Activated B cell treated with CpG ODN at 0.5 μM for 24 hours (primary cell): Measurements from ENCODE around the gene GDPGP1. TPM values are rescaled to one million over a fixed set of nuclear protein-coding genes. Genes with fewer than 3 reads are reported as not detected.
"Not testable (repeated sequence)": the region's sequence is repeated elsewhere in the genome, so short reads cannot be mapped to it uniquely, and the experiment has no call there.

Experiments
- ATAC-seq: fragments of 200-7000 bp; cut with Tn5 transposase; one replicate; pipeline ENCODE4 v1.10.0; 2021; ENCODE audit warnings: low read depth, mild to moderate bottlenecking, moderate library complexity
- CTCF ChIA-PET: fragments of 350-600 bp; sonication (Branson Sonifier 250); formaldehyde crosslinking; loops from one replicate; lab custom pipeline; 2021; ENCODE audit warnings: antibody characterized with exemption; lab: Charles Lee
- POLR2A ChIA-PET: fragments of 350-600 bp; sonication (Branson Sonifier 250); formaldehyde crosslinking; loops from one replicate; lab custom pipeline; 2021; ENCODE audit warnings: antibody characterized with exemption; lab: Charles Lee
- DNase-seq: peaks from one replicate; pipeline ENCODE4 v3.0.0; 2022
- H3K27ac Mint-ChIP-seq: one replicate; pipeline ENCODE4 v1.8.0; 2020; ENCODE audit warnings: mixed read lengths
- H3K27me3 Mint-ChIP-seq: one replicate; pipeline ENCODE4 v1.8.0; 2021; ENCODE audit warnings: mixed read lengths
- H3K36me3 Mint-ChIP-seq: one replicate; pipeline ENCODE4 v1.8.0; 2021; ENCODE audit warnings: low read depth, mixed read lengths
- H3K4me1 Mint-ChIP-seq: one replicate; pipeline ENCODE4 v1.8.0; 2021; ENCODE audit warnings: mixed read lengths
- H3K4me3 Mint-ChIP-seq: one replicate; pipeline ENCODE4 v1.8.0; 2020; ENCODE audit warnings: mild to moderate bottlenecking, mixed read lengths
- H3K9me3 Mint-ChIP-seq: one replicate; pipeline ENCODE4 v1.8.0; 2020; ENCODE audit warnings: mixed read lengths
- intact Hi-C: fragments of 100-400 bp; cut with micrococcal nuclease; formaldehyde crosslinking; loops from one replicate; pipeline ENCODE4 v1.15.1; 2024
- total RNA-seq: library from RNA; stranded (reverse); gene quantifications from 2 replicates; pipeline ENCODE4 v1.2.3, GENCODE V29; 2022
- TF ChIP-seq, protein P1 (sequence below): fragments of 200-600 bp; IDR thresholded peaks from one replicate; pipeline ENCODE4 v1.8.0; 2022; ENCODE audit warnings: antibody characterized with exemption, mild to moderate bottlenecking

Gene GDPGP1
- total RNA-seq, 1 donor from 2014 or later = 6.2 TPM

DNA sequence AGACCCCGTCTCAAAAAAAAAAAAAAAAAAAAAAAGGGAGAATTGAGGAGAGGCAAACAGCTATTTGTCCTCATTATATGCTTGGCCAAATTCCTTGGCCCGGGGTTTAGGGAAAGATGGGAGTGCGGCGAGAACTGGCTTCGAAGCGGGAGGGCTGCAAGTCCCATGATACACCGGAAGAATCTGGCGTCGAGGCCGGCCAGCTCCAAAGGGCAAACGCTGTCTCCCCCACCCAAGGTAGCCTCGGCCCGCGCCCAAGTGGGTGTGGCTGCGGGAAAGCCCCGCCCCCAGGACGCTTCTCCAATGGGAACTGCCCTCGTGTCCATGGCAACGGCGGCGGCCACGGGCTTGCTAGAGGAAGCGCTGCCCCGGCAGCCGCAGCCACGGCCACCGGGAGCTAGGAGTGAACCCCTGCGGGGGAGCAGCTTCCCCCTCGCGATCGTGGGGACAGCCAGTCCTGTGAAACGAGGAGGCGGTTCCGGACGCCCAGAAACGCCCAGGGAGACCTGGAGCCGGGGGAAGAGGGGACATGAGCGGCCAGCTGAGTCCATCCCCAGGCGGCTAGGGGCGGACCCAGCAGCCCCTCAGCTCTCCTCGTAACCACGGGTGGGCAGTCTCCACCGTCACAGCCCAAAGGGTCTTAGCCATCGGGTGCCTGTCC lies 15.3 kb downstream of the GDPGP1 start, which contains the start of gene TTLL13:
Gene TTLL13, plus strand, starts transcription at position 354 of the 661 bp plus-strand sequence. CDS start 1,075 bp downstream, outside the sequence.
- ATAC-seq = peak; percentile 79
- intact Hi-C loops = no loop called here
- no peaks in the 10 kb centered on the region for H3K9me3 Mint-ChIP-seq
- H3K36me3 Mint-ChIP-seq = no peaks in the 10 kb centered on the region
- peak within 1 kb of the TSS; percentile 4 for H3K27ac Mint-ChIP-seq
- ChIA-PET CTCF (interaction anchor here (0.7 to 1.6 kb wide), 3 partner anchors 8 to 71 kb away, joined by 3 read pairs; partner anchors contain the start of gene NGRN), POLR2A (interaction anchor here (0.5 to 1.8 kb wide), 6 partner anchors 15 to 231 kb away, joined by 3 to 13 read pairs (median 8); partner anchors contain the start of genes CIB1, GDPGP1, NGRN and SEMA4B)
- H3K4me3 Mint-ChIP-seq = peak within 1 kb of the TSS; percentile 76
- no peaks in the 10 kb centered on the region for H3K27me3 Mint-ChIP-seq
- TF ChIP-seq, protein P1, sequence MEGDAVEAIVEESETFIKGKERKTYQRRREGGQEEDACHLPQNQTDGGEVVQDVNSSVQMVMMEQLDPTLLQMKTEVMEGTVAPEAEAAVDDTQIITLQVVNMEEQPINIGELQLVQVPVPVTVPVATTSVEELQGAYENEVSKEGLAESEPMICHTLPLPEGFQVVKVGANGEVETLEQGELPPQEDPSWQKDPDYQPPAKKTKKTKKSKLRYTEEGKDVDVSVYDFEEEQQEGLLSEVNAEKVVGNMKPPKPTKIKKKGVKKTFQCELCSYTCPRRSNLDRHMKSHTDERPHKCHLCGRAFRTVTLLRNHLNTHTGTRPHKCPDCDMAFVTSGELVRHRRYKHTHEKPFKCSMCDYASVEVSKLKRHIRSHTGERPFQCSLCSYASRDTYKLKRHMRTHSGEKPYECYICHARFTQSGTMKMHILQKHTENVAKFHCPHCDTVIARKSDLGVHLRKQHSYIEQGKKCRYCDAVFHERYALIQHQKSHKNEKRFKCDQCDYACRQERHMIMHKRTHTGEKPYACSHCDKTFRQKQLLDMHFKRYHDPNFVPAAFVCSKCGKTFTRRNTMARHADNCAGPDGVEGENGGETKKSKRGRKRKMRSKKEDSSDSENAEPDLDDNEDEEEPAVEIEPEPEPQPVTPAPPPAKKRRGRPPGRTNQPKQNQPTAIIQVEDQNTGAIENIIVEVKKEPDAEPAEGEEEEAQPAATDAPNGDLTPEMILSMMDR = no peak
- DNase-seq = peak; percentile 60
- H3K4me1 Mint-ChIP-seq = peaks cover 14% of the 10 kb centered on the region

- Mint-ChIP-seq H3K36me3 (no peaks in the 10 kb centered on the region), H3K27me3 (no peaks in the 10 kb centered on the region), H3K9me3 (no peaks in the 10 kb centered on the region), H3K4me3 (no peak overlapping the region), H3K27ac (no peak overlapping the region), H3K4me1 (no peaks in the 10 kb centered on the region)
- ChIA-PET CTCF (no interaction called here), POLR2A (no interaction called here)
- intact Hi-C loops = no loop called here
- TF ChIP-seq, protein P1 = no peak
- DNase-seq (no peak), ATAC-seq (no peak)
These were observed 23.8 kb downstream of the GDPGP1 start for GRCh38 chr15:90257776-90258175.

GRCh38 chr15:90259524-90259923 lies 25.5 kb downstream of the GDPGP1 start:
- peaks cover 8% of the 10 kb centered on the region for H3K4me1 Mint-ChIP-seq
- no peak overlapping the region for H3K27ac Mint-ChIP-seq
- H3K4me3 Mint-ChIP-seq = no peak overlapping the region
- no peaks in the 10 kb centered on the region for H3K9me3 Mint-ChIP-seq
- H3K27me3 Mint-ChIP-seq = no peaks in the 10 kb centered on the region
- DNase-seq (no peak), ATAC-seq (no peak)
- intact Hi-C loops = no loop called here
- TF ChIP-seq, protein P1 = no peak
- CTCF ChIA-PET = no interaction called here
- no peaks in the 10 kb centered on the region for H3K36me3 Mint-ChIP-seq
- POLR2A ChIA-PET = interaction anchor here (0.8 kb wide), 1 partner anchor 22 kb away, joined by 4 read pairs; no protein-coding TSS in a partner anchor

- H3K36me3 Mint-ChIP-seq, CTCF ChIA-PET, H3K9me3 Mint-ChIP-seq, intact Hi-C loops, H3K27me3 Mint-ChIP-seq, DNase-seq, H3K4me3 Mint-ChIP-seq, H3K27ac Mint-ChIP-seq, ATAC-seq: not testable (repeated sequence)
- POLR2A ChIA-PET = interaction anchor here (0.7 kb wide), 1 partner anchor 230 kb away, joined by 6 read pairs; no protein-coding TSS in a partner anchor
- H3K4me1 Mint-ChIP-seq = peaks cover 14% of the 10 kb centered on the region
These were observed 26.7 kb downstream of the GDPGP1 start for GRCh38 chr15:90260731-90261130.

DNA sequence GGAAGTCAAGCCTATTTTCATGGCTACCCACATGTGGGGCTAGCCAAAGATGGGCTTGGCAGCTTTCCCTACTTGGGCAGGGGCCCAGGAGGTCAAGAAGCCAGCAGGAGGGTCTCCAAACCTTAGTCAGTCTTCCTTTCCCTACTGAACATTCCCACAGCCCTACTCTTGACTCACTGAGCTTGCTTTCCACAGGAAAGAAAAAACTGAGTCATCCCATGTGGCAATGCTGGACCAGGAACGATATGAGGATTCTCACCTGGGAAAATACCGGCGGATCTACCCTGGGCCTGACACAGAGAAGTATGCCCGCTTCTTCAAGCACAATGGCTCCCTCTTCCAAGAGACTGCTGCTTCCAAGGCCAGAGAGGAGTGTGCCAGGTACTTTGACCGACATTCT lies 27.8 kb downstream of the GDPGP1 start:
- Mint-ChIP-seq H3K36me3 (peaks cover 8% of the 10 kb centered on the region), H3K9me3 (no peaks in the 10 kb centered on the region), H3K4me1 (peaks cover 22% of the 10 kb centered on the region), H3K27ac (no peak overlapping the region), H3K27me3 (no peaks in the 10 kb centered on the region), H3K4me3 (no peak overlapping the region)
- intact Hi-C loops = no loop called here
- no peak for ATAC-seq
- ChIA-PET POLR2A (interaction anchor here (2.1 kb wide), 1 partner anchor 31 kb away, joined by 6 read pairs; no protein-coding TSS in a partner anchor), CTCF (no interaction called here)
- DNase-seq = no peak
- TF ChIP-seq, protein P1 = no peak
